ENCODE measurements around the gene CRY1. TPM values are rescaled to one million over a fixed set of nuclear protein-coding genes. Genes with fewer than 3 reads are reported as not detected.

The CRY1 gene
- total RNA-seq, 4 donors from 2014 or later = 23.7 to 51.2 (median 40.1) TPM

DNA sequence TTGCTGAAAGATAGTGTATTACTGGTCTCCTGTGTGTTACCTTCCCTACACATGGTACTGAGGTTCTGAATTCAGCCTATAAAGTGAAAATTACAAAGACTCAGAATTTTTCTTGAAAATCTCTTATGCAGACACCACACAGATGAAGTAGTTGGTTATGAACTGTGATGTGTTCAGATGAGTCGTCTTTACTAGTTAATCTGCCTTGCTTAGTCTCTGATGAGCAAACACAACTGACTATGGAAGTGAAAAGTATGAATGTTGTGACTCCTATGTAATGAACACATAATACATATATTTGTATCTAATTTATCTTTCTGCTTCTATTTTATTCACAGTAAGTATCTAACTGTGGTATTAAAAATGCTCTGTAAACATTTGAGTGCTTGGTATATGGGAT, 111.1 kb downstream of the CRY1 start:
- WGBS, 2 donors (ENCODE audit: low coverage in 1 of 2) = 59 to 83% methylated on average over 1 of the region's 1 CpG
- ATAC-seq = no peak
- Histone ChIP-seq H3K36me3 (peaks cover 0 to 14% of the 10 kb centered on the region in 2 donors), H3K27ac (peak overlapping the region in 2 of 4 donors; percentile 56 to 58), H3K27me3 (no peaks in the 10 kb centered on the region), H3K9me3 (no peaks in the 10 kb centered on the region), H3K4me3 (no peak overlapping the region), H3K4me1 (peaks cover 7 to 84% (median 19%) of the 10 kb centered on the region in 3 donors)
- TF ChIP-seq POLR2A (IDR thresholded peaks at IDR 0.05) (no peak), EP300 (IDR thresholded peaks at IDR 0.05) (no peak), POLR2AphosphoS5 (IDR thresholded peaks at IDR 0.05) (no peak)
- TF ChIP-seq, protein P1, sequence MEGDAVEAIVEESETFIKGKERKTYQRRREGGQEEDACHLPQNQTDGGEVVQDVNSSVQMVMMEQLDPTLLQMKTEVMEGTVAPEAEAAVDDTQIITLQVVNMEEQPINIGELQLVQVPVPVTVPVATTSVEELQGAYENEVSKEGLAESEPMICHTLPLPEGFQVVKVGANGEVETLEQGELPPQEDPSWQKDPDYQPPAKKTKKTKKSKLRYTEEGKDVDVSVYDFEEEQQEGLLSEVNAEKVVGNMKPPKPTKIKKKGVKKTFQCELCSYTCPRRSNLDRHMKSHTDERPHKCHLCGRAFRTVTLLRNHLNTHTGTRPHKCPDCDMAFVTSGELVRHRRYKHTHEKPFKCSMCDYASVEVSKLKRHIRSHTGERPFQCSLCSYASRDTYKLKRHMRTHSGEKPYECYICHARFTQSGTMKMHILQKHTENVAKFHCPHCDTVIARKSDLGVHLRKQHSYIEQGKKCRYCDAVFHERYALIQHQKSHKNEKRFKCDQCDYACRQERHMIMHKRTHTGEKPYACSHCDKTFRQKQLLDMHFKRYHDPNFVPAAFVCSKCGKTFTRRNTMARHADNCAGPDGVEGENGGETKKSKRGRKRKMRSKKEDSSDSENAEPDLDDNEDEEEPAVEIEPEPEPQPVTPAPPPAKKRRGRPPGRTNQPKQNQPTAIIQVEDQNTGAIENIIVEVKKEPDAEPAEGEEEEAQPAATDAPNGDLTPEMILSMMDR (IDR thresholded peaks at IDR 0.05) = no peak

- H3K36me3 ChIP-seq = peaks cover 0 to 14% of the 10 kb centered on the region in 2 donors
- 60 to 71% methylated on average over 1 to 3 of the region's 3 CpGs for WGBS, 2 donors (ENCODE audit: low coverage in 1 of 2)
- H3K27me3 ChIP-seq = no peaks in the 10 kb centered on the region
- TF ChIP-seq EP300 (IDR thresholded peaks at IDR 0.05) (no peak), POLR2AphosphoS5 (IDR thresholded peaks at IDR 0.05) (no peak), POLR2A (IDR thresholded peaks at IDR 0.05) (no peak)
- TF ChIP-seq, protein P1 (IDR thresholded peaks at IDR 0.05) = no peak
- H3K27ac ChIP-seq = peak overlapping the region in 3 of 4 donors; percentile 56 to 58 (median 56)
- H3K4me1 ChIP-seq = peaks cover 8 to 88% (median 19%) of the 10 kb centered on the region in 3 donors
- H3K4me3 ChIP-seq = no peak overlapping the region
- H3K9me3 ChIP-seq = no peaks in the 10 kb centered on the region
- ATAC-seq = peak; percentile 52
These were observed 111.6 kb downstream of the CRY1 start for GRCh38 chr12:106981788-106982187.

DNA sequence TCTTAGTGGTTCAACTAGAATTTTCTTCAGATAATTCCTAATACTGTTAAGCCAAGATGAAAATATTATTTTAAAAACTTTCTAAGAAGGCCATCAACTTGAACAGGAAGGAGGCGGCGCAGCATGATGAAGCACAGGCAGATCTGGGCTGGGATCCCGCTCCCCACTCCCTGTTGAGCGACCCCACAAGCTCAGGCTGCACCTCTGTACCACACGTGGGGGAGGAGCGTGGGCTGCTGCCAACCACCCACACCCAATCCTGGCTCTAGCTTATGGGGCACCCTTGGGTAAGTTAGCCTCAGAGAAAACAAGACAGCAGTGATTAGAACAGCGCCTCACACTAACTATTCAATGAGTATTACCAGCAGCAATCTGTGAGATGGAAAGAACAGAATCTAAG, 112.4 kb downstream of the CRY1 start:
- 57% methylated on average over 4 of the region's 7 CpGs; no CpG with 5 or more reads in 1 of the 2 donors for WGBS, 2 donors (ENCODE audit: low coverage in 1 of 2)

GRCh38 chr12:106978035-106978800, 115.1 kb downstream of the CRY1 start:
- peak overlapping the region; percentile 48 to 56 (median 54) for H3K27ac ChIP-seq
- no peak overlapping the region for H3K4me3 ChIP-seq
- H3K4me1 ChIP-seq = peaks cover 13 to 93% (median 23%) of the 10 kb centered on the region in 3 donors
- no peaks in the 10 kb centered on the region for H3K9me3 ChIP-seq
- WGBS, 2 donors (ENCODE audit: low coverage in 1 of 2) = 8 to 24% methylated on average over 4 to 9 of the region's 9 CpGs
- H3K27me3 ChIP-seq = no peaks in the 10 kb centered on the region
- no peaks in the 10 kb centered on the region for H3K36me3 ChIP-seq
- TF ChIP-seq, protein P1 (IDR thresholded peaks at IDR 0.05) = no peak
- no peak for TF ChIP-seq EP300 (IDR thresholded peaks at IDR 0.05)
- TF ChIP-seq POLR2A (IDR thresholded peaks at IDR 0.05) = no peak
- TF ChIP-seq POLR2AphosphoS5 (IDR thresholded peaks at IDR 0.05) = no peak
- no peak for ATAC-seq

More for the DNA sequence above, 112.4 kb downstream of the CRY1 start:
- ATAC-seq = no peak
- peaks cover 0 to 14% of the 10 kb centered on the region in 2 donors for H3K36me3 ChIP-seq
- H3K4me3 ChIP-seq = no peak overlapping the region
- TF ChIP-seq POLR2A (IDR thresholded peaks at IDR 0.05) (no peak), POLR2AphosphoS5 (IDR thresholded peaks at IDR 0.05) (no peak)
- H3K27ac ChIP-seq = peak overlapping the region in 3 of 4 donors; percentile 56 to 58 (median 56)
- H3K4me1 ChIP-seq = peaks cover 16 to 92% (median 22%) of the 10 kb centered on the region in 3 donors
- H3K9me3 ChIP-seq = no peaks in the 10 kb centered on the region
- no peaks in the 10 kb centered on the region for H3K27me3 ChIP-seq

- no peak overlapping the region for H3K4me3 ChIP-seq
- TF ChIP-seq EP300 (IDR thresholded peaks at IDR 0.05) (no peak), POLR2AphosphoS5 (IDR thresholded peaks at IDR 0.05) (no peak)
- H3K27ac ChIP-seq = peak overlapping the region in 2 of 4 donors; percentile 28 to 56
- peaks cover 13 to 99% (median 23%) of the 10 kb centered on the region in 3 donors for H3K4me1 ChIP-seq
- no peaks in the 10 kb centered on the region for H3K27me3 ChIP-seq
- H3K9me3 ChIP-seq = no peaks in the 10 kb centered on the region
- 29 to 33% methylated on average over 1 of the region's 1 CpG for WGBS, 2 donors (ENCODE audit: low coverage in 1 of 2)
- peaks cover 0 to 2% of the 10 kb centered on the region in 2 donors for H3K36me3 ChIP-seq
- ATAC-seq = no peak
These were observed 116.7 kb downstream of the CRY1 start for GRCh38 chr12:106976668-106977067.
